CD4-positive, alpha-beta T cell treated with Interferon gamma for 1 hour (primary cell): Measurements from ENCODE around the gene OR4D11.
A peak's percentile ranks its signal among the peaks of the same experiment; 100 is the strongest.

ENCODE experiments used
- DNase-seq: peaks from one replicate; pipeline ENCODE4 v3.0.0-alpha.2; 2020

OR4D11 gene

DNA sequence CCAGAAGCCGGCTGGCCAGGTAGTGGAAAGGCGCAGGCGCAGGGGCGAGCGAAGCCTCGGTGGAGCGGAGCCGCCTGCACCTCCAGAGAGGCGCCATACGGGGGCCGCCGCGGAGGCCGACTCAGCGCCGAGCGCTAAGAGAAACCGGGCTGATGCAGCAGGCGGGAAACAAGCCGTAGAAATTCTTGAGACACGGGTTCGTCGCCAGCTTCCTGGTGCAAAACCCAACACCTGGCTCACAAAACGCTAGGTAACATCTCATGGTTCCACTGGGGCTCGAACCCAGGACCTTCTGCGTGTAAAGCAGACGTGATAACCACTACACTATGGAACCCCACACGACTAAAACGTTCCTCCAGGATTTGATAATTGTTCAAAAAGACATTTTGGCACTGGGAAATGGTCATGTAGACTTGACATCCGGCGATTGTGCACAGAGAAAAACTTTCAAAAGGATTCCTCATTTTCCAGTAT lies 47.0 kb downstream of the OR4D11 start:
- DNase-seq: peak; percentile 86

DNA sequence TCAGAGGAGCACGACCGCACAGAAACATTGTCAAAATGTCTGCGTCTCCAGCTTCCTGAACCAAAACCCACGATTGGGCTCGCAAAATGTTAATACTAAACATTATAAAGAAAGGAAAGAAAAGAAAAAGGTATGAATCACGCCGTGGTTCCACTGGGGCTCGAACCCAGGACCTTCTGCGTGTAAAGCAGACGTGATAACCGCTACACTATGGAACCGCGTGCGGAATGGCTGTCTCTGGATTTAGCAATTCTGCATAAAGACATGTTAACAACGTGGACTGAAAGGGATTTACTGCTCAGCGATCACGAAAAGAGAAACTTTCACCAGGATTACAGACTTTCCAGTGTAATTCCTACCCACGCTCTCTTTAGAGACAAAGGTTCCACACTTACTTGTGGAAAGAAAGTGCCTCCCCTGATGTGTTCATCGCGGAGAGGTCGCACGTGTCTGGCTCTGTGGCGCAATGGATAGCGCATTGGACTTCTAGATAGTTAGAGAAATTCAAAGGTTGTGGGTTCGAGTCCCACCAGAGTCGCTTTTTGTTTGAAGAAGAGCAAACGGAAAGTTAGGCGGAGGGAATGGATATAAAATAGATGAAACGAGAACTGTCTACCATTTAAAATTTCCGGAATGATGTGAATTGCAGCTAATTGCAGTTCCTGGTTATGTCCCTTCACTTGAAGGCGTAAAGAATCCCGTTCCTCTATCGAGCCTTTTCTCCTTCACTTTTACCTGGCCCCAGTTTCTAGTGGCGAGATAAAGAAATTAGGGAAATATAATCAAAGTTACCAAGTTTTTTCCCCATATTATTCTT lies 47.7 kb downstream of the OR4D11 start:
- peak; percentile 77 for DNase-seq

DNA sequence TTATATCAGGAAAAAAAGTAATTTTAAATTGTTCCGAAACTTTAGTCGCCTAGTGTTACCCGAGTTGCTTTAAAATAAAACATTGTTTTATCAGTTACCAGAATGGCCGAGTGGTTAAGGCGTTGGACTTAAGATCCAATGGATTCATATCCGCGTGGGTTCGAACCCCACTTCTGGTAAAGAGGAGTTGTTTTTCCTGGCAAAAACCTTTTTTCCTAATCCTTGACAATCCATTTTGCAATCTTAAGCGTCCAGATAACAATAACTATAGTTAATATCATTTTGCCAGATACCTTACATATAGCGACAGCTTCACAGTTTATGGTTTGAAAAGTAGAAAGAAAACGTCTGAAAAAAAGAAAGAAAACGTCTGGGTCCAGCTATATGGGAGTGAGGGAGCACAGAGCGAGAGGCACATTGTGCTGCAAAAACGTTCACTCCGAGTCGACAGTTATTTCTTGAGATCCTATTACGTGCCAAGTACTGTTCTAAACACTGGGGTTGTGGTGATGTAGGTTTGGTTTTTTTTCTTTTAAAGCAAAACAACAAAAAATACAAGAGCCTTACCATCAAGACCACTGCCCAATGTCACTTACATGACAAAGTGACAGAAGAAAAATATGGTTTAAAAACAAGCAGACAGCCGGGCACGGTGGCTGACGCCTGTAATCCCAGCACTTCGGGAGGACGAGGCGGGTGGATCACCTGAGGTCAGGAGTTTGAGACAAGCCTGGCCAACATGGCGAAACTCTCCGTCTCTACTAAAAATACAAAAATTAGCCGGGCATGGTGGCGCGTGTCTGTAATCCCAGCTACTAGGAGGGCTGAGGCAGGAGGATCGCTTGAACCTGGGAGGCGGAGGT lies 48.5 kb downstream of the OR4D11 start:
- DNase-seq: no peak

DNA sequence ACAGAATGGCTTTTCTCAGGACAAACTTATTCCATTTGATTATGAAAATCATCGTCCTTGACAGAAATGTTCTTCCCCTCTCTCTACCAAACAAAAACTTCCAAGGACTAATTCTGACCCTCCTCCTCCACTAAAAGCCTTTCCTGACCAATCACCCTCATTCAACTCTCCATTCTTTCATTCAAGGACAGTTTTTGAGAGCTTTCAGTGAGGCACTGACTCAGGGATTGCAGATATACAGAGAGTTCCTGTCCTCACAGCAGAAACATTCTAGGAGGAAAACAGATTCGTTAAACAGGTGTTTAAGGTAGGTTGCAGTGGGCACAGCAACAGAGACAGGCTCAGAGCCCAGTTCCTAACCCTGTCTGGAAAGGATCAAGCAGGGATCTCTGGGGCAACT lies 49.5 kb downstream of the OR4D11 start:
- no peak for DNase-seq

DNA sequence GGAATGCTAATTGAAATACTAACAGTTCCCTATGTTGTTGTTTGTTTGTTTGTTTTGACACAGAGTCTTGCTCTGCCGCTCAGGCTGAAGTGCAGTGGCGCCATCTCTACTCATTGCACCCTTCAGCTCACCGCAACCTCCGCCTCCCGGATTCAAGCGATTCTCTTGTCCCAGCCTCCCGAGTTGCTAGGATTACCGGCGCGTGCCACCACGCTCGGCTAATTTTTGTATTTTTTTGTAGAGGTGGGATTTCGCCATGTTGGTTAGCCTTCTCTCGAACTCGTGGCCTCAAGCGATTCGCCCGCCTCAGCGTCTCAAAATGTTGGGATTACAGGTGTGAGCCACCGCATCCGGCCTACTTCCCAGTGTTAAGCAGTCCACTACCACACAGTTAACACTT lies 49.9 kb downstream of the OR4D11 start:
- DNase-seq: no peak
